ENCODE measurements around the gene LCP2.
"Not testable (repeated sequence)": the region's sequence is repeated elsewhere in the genome, so short reads cannot be mapped to it uniquely, and the experiment has no call there.

LCP2 gene

GRCh38 chr5:170245436-170245835, 52.1 kb downstream of the LCP2 start:
- 33% methylated on average over 18 of the region's 23 CpGs for WGBS
- not testable (repeated sequence) for H3K9ac ChIP-seq (ENCODE audit: low read depth, low read length); H3K36me3 ChIP-seq (ENCODE audit: insufficient read depth, low read length); H3K27me3 ChIP-seq (ENCODE audit: insufficient read depth, low read length); H3K4me1 ChIP-seq (ENCODE audit: insufficient read depth, low read length); H3K9me3 ChIP-seq (ENCODE audit: insufficient read depth, low read depth, low read length); H3K27ac ChIP-seq (ENCODE audit: low read depth, low read length)
- H3K4me3 ChIP-seq (ENCODE audit: low read length): peak overlapping the region; percentile 42

DNA sequence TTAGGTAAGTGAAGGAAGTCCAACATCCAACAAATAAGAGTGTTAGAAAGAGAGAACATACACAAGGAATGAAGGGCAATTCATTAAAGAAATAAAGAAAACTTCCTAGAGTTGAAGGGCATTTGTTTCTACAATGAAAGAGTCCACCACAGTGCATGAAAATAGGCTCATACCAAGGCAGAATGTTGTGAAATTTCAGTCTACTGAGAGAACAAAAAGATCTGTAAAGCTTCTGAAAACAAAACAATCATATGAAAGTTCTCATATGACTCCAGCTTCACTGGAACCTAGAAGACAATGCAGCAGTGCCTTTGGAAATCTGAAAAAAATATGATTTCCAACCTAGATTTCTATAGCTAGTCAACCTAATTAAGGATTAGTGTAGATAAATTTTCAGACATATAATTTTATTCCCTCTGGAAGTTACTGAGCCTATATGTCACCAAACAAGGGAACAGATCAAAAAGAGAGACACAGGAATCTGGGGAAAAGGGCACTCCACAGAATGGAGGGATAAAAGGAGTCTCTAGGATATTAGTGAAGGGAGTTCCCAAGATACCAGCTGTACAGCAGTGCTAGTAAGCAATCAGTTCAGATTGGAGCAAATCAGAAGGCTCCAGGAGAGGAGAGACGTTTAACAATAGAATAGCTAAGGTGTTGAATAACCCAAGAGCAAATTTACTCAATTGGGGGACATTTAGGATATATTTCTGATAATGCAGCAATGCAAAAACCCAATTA, 59.0 kb downstream of the LCP2 start:
- Histone ChIP-seq H3K4me3 (ENCODE audit: low read length) (no peak overlapping the region), H3K36me3 (ENCODE audit: insufficient read depth, low read length) (no peaks in the 10 kb centered on the region), H3K27ac (ENCODE audit: low read depth, low read length) (no peak overlapping the region), H3K9ac (ENCODE audit: low read depth, low read length) (no peak overlapping the region), H3K4me1 (ENCODE audit: insufficient read depth, low read length) (no peaks in the 10 kb centered on the region), H3K27me3 (ENCODE audit: insufficient read depth, low read length) (no peaks in the 10 kb centered on the region), H3K9me3 (ENCODE audit: insufficient read depth, low read depth, low read length) (no peaks in the 10 kb centered on the region)
- 79% methylated on average over 1 of the region's 1 CpG for WGBS

DNA sequence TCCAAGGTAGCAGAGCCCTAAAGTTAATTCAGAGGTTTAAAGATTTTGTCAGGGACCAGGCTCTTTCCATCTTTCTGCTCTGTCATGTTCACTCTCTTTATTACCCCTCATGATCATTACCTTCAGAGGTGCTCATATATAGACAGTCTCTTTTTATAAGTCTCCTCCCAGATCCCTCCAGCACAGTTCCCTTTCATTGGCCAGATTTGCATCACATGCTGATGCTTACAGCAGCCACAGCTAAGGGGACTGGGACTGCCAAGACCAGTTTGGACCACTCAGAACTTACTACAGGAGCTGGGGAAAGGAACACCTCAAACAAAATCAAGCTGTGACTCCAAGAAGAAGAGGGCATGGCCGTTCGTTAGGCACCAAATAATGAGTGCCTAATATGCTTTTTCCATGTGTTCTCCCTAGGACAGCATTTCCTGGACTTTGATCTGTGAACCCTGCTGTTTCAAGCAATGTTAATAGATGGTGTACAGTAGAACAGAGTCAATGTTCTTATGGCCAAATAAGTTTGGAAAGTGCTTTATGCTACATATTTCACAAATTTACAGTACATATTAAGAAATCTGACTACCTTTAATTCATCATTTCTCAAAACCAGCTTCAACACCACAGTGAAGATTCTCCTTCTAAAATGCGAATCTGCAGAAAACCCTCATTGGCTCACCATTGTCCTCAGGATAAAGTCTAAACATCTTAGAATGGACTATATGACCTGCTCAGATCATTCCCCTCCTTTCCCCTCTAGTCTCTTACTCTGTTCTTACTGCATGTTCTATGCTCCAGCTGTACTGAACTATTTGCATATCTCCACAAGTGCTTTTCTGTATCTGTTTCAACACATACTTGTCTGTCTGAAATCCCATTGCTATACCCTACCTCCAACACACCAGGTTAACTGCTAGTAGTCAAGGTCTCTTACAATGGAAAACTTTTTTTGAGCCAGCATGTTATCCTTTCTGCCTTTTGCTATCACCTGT, 61.4 kb downstream of the LCP2 start:
- 89% methylated on average over 3 of the region's 3 CpGs for WGBS
- Histone ChIP-seq H3K36me3 (ENCODE audit: insufficient read depth, low read length) (no peaks in the 10 kb centered on the region), H3K4me1 (ENCODE audit: insufficient read depth, low read length) (no peaks in the 10 kb centered on the region), H3K9ac (ENCODE audit: low read depth, low read length) (no peak overlapping the region), H3K4me3 (ENCODE audit: low read length) (no peak overlapping the region), H3K27ac (ENCODE audit: low read depth, low read length) (no peak overlapping the region), H3K9me3 (ENCODE audit: insufficient read depth, low read depth, low read length) (no peaks in the 10 kb centered on the region), H3K27me3 (ENCODE audit: insufficient read depth, low read length) (no peaks in the 10 kb centered on the region)

- Histone ChIP-seq H3K9me3 (ENCODE audit: insufficient read depth, low read depth, low read length) (no peaks in the 10 kb centered on the region), H3K4me1 (ENCODE audit: insufficient read depth, low read length) (no peaks in the 10 kb centered on the region), H3K36me3 (ENCODE audit: insufficient read depth, low read length) (no peaks in the 10 kb centered on the region), H3K9ac (ENCODE audit: low read depth, low read length) (no peak overlapping the region), H3K4me3 (ENCODE audit: low read length) (no peak overlapping the region), H3K27ac (ENCODE audit: low read depth, low read length) (no peak overlapping the region), H3K27me3 (ENCODE audit: insufficient read depth, low read length) (no peaks in the 10 kb centered on the region)
- WGBS: 96% methylated on average over 18 of the region's 18 CpGs
Observed at GRCh38 chr5:170233358-170233892, 64.2 kb downstream of the LCP2 start.

DNA sequence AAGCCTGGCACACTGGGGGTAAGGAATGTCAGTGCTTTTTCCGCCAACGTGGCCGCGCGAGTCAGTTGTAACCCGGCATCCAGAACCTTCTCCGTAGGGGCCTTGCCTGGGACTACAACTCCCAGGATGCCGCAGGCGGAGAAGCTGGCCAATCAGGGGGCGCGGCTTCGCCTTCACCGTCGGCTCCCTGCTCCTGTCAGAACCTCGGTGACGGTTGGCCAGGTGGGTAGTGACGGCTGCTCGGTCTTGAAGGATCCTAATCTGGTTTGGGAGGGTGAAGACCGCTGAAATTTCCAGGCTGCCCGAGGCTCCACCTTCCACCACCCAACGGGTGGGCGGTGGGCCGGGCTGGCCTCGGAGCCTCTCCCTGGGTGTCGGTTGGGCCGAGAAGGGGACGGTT, 64.8 kb downstream of the LCP2 start, which contains the start of gene C5orf58:
Gene C5orf58, plus strand, starts transcription at position 200 of the 400 bp plus-strand sequence. CDS start 1,992 bp downstream, outside the sequence.
- Histone ChIP-seq H3K4me1 (ENCODE audit: insufficient read depth, low read length) (no peaks in the 10 kb centered on the region), H3K36me3 (ENCODE audit: insufficient read depth, low read length) (no peaks in the 10 kb centered on the region), H3K27ac (ENCODE audit: low read depth, low read length) (no peak within 1 kb of the TSS), H3K4me3 (ENCODE audit: low read length) (no peak within 1 kb of the TSS), H3K9me3 (ENCODE audit: insufficient read depth, low read depth, low read length) (no peaks in the 10 kb centered on the region), H3K27me3 (ENCODE audit: insufficient read depth, low read length) (no peaks in the 10 kb centered on the region), H3K9ac (ENCODE audit: low read depth, low read length) (no peak within 1 kb of the TSS)
- 92% methylated on average over 27 of the region's 27 CpGs for WGBS

GRCh38 chr5:170228762-170229435, 68.7 kb downstream of the LCP2 start:
- WGBS: 94% methylated on average over 6 of the region's 6 CpGs
- Histone ChIP-seq H3K36me3 (ENCODE audit: insufficient read depth, low read length) (no peaks in the 10 kb centered on the region), H3K9me3 (ENCODE audit: insufficient read depth, low read depth, low read length) (no peaks in the 10 kb centered on the region), H3K9ac (ENCODE audit: low read depth, low read length) (no peak overlapping the region), H3K4me1 (ENCODE audit: insufficient read depth, low read length) (peaks cover 4% of the 10 kb centered on the region), H3K27me3 (ENCODE audit: insufficient read depth, low read length) (no peaks in the 10 kb centered on the region), H3K27ac (ENCODE audit: low read depth, low read length) (no peak overlapping the region), H3K4me3 (ENCODE audit: low read length) (no peak overlapping the region)

DNA sequence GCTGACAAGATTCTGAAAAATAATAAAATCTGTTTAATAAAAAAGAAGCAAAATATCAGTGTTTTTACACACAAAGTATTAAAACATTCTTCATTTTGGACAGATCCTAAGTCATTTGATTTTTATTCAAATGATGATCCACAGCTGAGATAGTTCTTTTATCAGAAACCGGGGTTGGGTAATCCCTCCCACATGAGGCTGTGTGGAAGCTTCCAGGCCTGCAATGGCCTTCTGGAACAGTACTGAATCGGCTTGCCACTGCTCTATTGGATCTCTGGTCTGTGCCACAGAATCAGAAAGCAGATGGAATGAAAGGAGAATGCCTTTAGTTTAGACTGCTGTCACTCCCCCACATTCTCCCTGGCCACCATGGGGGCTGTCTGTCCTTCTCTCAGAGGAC, 70.9 kb downstream of the LCP2 start:
- Histone ChIP-seq H3K27me3 (ENCODE audit: insufficient read depth, low read length) (no peaks in the 10 kb centered on the region), H3K36me3 (ENCODE audit: insufficient read depth, low read length) (no peaks in the 10 kb centered on the region), H3K4me1 (ENCODE audit: insufficient read depth, low read length) (peaks cover 11% of the 10 kb centered on the region), H3K27ac (ENCODE audit: low read depth, low read length) (no peak overlapping the region), H3K4me3 (ENCODE audit: low read length) (no peak overlapping the region), H3K9ac (ENCODE audit: low read depth, low read length) (no peak overlapping the region), H3K9me3 (ENCODE audit: insufficient read depth, low read depth, low read length) (no peaks in the 10 kb centered on the region)
- 87% methylated on average over 2 of the region's 2 CpGs for WGBS

DNA sequence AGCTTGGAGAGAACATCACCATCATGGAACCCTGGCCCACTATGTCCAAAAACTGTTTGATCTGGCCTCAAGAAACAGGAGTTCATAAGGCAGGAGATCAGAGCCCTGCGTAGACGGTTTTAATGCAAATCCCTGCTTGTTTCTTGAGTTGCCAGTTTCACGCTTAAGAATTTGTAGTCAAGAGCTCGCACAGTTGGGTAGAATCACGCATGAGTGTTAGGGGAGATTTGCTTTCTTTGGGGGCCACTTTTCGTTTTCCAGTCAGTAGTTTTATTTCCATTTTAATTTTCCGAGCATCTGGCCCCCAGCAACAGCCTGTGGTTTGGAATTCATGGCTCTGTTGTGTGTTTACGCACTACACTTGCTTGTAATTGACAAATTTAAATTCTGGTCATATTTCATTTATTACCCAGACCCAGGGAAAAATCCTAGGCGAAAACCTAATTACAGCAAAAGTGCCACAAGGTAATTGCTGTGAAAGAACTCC, 71.4 kb downstream of the LCP2 start:
- Histone ChIP-seq H3K27ac (ENCODE audit: low read depth, low read length) (no peak overlapping the region), H3K4me3 (ENCODE audit: low read length) (no peak overlapping the region), H3K4me1 (ENCODE audit: insufficient read depth, low read length) (peaks cover 15% of the 10 kb centered on the region), H3K36me3 (ENCODE audit: insufficient read depth, low read length) (no peaks in the 10 kb centered on the region), H3K9ac (ENCODE audit: low read depth, low read length) (no peak overlapping the region), H3K9me3 (ENCODE audit: insufficient read depth, low read depth, low read length) (no peaks in the 10 kb centered on the region), H3K27me3 (ENCODE audit: insufficient read depth, low read length) (no peaks in the 10 kb centered on the region)
- WGBS: 79% methylated on average over 9 of the region's 9 CpGs

GRCh38 chr5:170225326-170226128, 72.0 kb downstream of the LCP2 start:
- 60% methylated on average over 7 of the region's 7 CpGs for WGBS
- H3K27ac ChIP-seq (ENCODE audit: low read depth, low read length): no peak overlapping the region
- no peaks in the 10 kb centered on the region for H3K27me3 ChIP-seq (ENCODE audit: insufficient read depth, low read length)
- peaks cover 21% of the 10 kb centered on the region for H3K4me1 ChIP-seq (ENCODE audit: insufficient read depth, low read length)
- H3K9me3 ChIP-seq (ENCODE audit: insufficient read depth, low read depth, low read length): no peaks in the 10 kb centered on the region
- no peaks in the 10 kb centered on the region for H3K36me3 ChIP-seq (ENCODE audit: insufficient read depth, low read length)
- H3K4me3 ChIP-seq (ENCODE audit: low read length): no peak overlapping the region
- H3K9ac ChIP-seq (ENCODE audit: low read depth, low read length): no peak overlapping the region

DNA sequence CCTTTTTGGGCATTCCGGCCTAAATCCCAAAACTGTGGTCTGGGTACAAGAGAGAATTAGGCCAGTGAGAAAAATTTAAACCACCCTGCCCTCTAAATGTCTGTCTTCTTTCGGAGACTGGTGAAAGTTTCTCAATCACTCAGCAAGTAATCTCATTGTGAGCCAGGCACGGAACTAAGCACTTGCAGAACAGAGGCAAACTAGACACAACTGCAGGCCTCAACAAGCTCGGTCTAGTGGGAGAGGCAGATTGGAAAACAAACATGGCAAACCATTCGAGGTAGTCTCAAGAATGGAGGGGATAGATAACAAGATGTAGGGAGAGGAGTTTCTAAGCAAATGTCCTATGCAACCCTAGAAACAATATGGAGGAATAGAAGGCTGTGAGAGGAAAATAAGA, 73.7 kb downstream of the LCP2 start:
- Histone ChIP-seq H3K27me3 (ENCODE audit: insufficient read depth, low read length) (0 out of 2 replicates have a peak, but pooled peaks cover 4% of the 10 kb centered on the region), H3K9ac (ENCODE audit: low read depth, low read length) (no peak overlapping the region), H3K9me3 (ENCODE audit: insufficient read depth, low read depth, low read length) (no peaks in the 10 kb centered on the region), H3K36me3 (ENCODE audit: insufficient read depth, low read length) (no peaks in the 10 kb centered on the region), H3K4me1 (ENCODE audit: insufficient read depth, low read length) (peaks cover 28% of the 10 kb centered on the region), H3K27ac (ENCODE audit: low read depth, low read length) (no peak overlapping the region), H3K4me3 (ENCODE audit: low read length) (no peak overlapping the region)
- 87% methylated on average over 5 of the region's 5 CpGs for WGBS

All from HUES64 (cell line).